OCI-M2 (cell line): Measurements from ENCODE around the gene DLGAP3.

ENCODE experiments used
- DNase-seq: peaks from one replicate; lab custom pipeline; 2025; ENCODE audit not compliant: unreplicated experiment; lab: John Stamatoyannopoulos, UW

DLGAP3 gene

GRCh38 chr1:34868230-34869049, 61.0 kb downstream of the DLGAP3 start:
- no peak for DNase-seq

- DNase-seq = no peak
These were observed 62.0 kb downstream of the DLGAP3 start for GRCh38 chr1:34867415-34867814.

GRCh38 chr1:34866762-34867109, 62.7 kb downstream of the DLGAP3 start:
- DNase-seq = no peak

GRCh38 chr1:34865981-34866761, 63.3 kb downstream of the DLGAP3 start:
- DNase-seq = no peak

GRCh38 chr1:34865573-34865972, 63.9 kb downstream of the DLGAP3 start:
- DNase-seq = no peak

- no peak for DNase-seq
These were observed 64.7 kb downstream of the DLGAP3 start for GRCh38 chr1:34864759-34865158.

- no peak for DNase-seq
These were observed 65.9 kb downstream of the DLGAP3 start for GRCh38 chr1:34863501-34863900.

GRCh38 chr1:34859446-34860200, 69.8 kb downstream of the DLGAP3 start, which contains the start of gene SMIM12:
Gene SMIM12 (minus strand): TSS chr1:34859749. CDS start chr1:34855977, 3,772 bp downstream.
- DNase-seq = peak; percentile 60

GRCh38 chr1:34858901-34859445, 70.5 kb downstream of the DLGAP3 start:
- no peak for DNase-seq

- no peak for DNase-seq
These were observed 72.8 kb downstream of the DLGAP3 start for GRCh38 chr1:34856697-34857096.

GRCh38 chr1:34852677-34853217, 76.7 kb downstream of the DLGAP3 start:
- peak; percentile 68 for DNase-seq

- DNase-seq = no peak
These were observed 77.9 kb downstream of the DLGAP3 start for GRCh38 chr1:34851431-34852105.

GRCh38 chr1:34850382-34850781, 79.1 kb downstream of the DLGAP3 start:
- no peak for DNase-seq

GRCh38 chr1:34847094-34847493, 82.4 kb downstream of the DLGAP3 start:
- no peak for DNase-seq

GRCh38 chr1:34846265-34846664, 83.2 kb downstream of the DLGAP3 start:
- no peak for DNase-seq

- DNase-seq = peak; percentile 64
These were observed 84.1 kb downstream of the DLGAP3 start for GRCh38 chr1:34845131-34845901.

- no peak for DNase-seq
These were observed 85.2 kb downstream of the DLGAP3 start for GRCh38 chr1:34844252-34844634.

GRCh38 chr1:34843392-34844251, 85.8 kb downstream of the DLGAP3 start:
- no peak for DNase-seq

- no peak for DNase-seq
These were observed 86.5 kb downstream of the DLGAP3 start for GRCh38 chr1:34842952-34843371.
